Adrenal gland (tissue), 5 donors: ENCODE data around the gene CORO7.

Experiments
- CTCF ChIP-seq, 6 experiments: fragments of 450-650 bp in 4 of 6; fragments of 200-600 bp in 2 of 6; sonication (generic) in 1 of 6; IDR thresholded peaks; 1 replicate in 5 of 6; 2 replicates in 1 of 6; pipeline versions ENCODE4 v1.5.1 to v1.8.0; 2016 to 2021; ENCODE audit warnings: antibody characterized with exemption in 6 of 6, mild to moderate bottlenecking in 2 of 6, moderate library complexity in 1 of 6
- POLR2A ChIP-seq, 2 donors: fragments of 450-650 bp; IDR thresholded peaks; one replicate each; pipeline ENCODE4 v1.6.1; 2017; ENCODE audit warnings: antibody characterized with exemption in 2 of 2, mild to moderate bottlenecking in 2 of 2, moderate library complexity in 1 of 2
- donor health status: DM: no; HTN: no; CAD: no.

- TF ChIP-seq CTCF (IDR thresholded peaks at IDR 0.05), result no peak
- no peak for TF ChIP-seq POLR2A (IDR thresholded peaks at IDR 0.05)
These were observed 92.4 kb downstream of the CORO7 start for GRCh38 chr16:4323845-4324488.
